Motor neuron (in vitro differentiated cells): ENCODE data around the gene CCT8. TPM values are rescaled to one million over a fixed set of nuclear protein-coding genes. Genes with fewer than 3 reads are reported as not detected.
"Not testable (repeated sequence)": the region's sequence is repeated elsewhere in the genome, so short reads cannot be mapped to it uniquely, and the experiment has no call there.

Source experiments
- ATAC-seq, 8 experiments: fragments of 200-7000 bp; cut with Tn5 transposase; replicated peaks in 6 of 8; 2 replicates each; pipeline ENCODE4 v1.8.0; 2021; ENCODE audit warnings: mild to moderate bottlenecking in 8 of 8, moderate library complexity in 8 of 8
- H3K27ac ChIP-seq, 2 donors: fragments of 250-450 bp; sonication (Bioruptor Pico); 2 replicates each; pipeline ENCODE4 v1.9.0; 2021; ENCODE audit warnings: antibody characterized with exemption in 2 of 2, mild to moderate bottlenecking in 2 of 2, moderate library complexity in 1 of 2
- H3K4me1 ChIP-seq, 2 donors: fragments of 250-450 bp; sonication (Bioruptor Pico); replicated peaks in 1 of 2; 2 replicates each; pipeline ENCODE4 v1.6.1; 2021; ENCODE audit warnings: antibody characterized with exemption in 2 of 2, mild to moderate bottlenecking in 2 of 2, moderate library complexity in 1 of 2
- H3K4me3 ChIP-seq, 5 donors: fragments of 250-450 bp; sonication (Bioruptor Pico); 2 replicates each; pipeline ENCODE4 v1.9.0; 2021; ENCODE audit warnings: antibody characterized with exemption in 5 of 5, mild to moderate bottlenecking in 5 of 5, moderate library complexity in 4 of 5
- WGBS, 10 experiments: fragments of 450-650 bp; shearing (Covaris generic); methylation state at CpG; one replicate each; pipeline ENCODE4 v1.0.0; 2022; 5-methylcytosine and 5-hydroxymethylcytosine counted together
- in situ Hi-C, 9 experiments: fragments of 400-800 bp; cut with MboI; loops; one replicate each; pipeline ENCODE4 v1.15.0; 2021; ENCODE audit warnings: low sequenced_read_pairs in 9 of 9, low pct_unique_long_range_greater_than_20kb in 2 of 9; ENCODE audit not compliant: unreplicated experiment in 9 of 9
- total RNA-seq, 8 experiments: library from RNA; unstranded; fragments of 300-600 nt; gene quantifications; 2 replicates each; pipeline versions ENCODE4 v1.2.3 to v1.2.4, GENCODE V29; 2022

CCT8 gene
- total RNA-seq, 8 experiments from 2014 or later: 129 to 248 (median 201) TPM

DNA sequence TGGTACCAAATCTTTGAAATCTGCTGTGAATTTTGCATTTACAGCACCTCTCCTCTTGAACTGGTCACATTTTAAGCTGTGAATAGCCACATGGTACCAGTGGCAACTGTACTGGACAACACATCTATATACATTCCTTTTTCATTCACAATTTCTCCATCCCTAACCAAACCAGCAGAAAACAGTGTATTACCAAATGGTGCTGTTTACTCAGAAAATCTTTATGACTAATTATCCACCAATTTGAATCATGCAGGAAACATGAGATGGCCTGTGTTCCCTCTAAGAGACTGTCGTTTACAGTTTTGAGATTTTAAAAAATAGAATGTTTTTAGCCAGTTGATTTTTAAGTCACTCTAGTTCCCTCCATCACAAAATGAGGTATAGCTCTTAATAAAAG, 17.6 kb upstream of the CCT8 start:
- WGBS, 10 experiments: 11 to 100% (median 75%) methylated on average over 1 of the region's 1 CpG; no CpG with 5 or more reads in 1 of the 10 experiments
- ATAC-seq: peak in 1 of 8 experiments; percentile 12
- no peak overlapping the region for H3K27ac ChIP-seq
- in situ Hi-C loops: loop anchor here in 4 of 9 experiments (10.0 to 25.0 kb wide), 3 partner anchors 246 to 1996 kb away; no protein-coding TSS in a partner anchor
- H3K4me3 ChIP-seq: no peak overlapping the region
- no peaks in the 10 kb centered on the region for H3K4me1 ChIP-seq

DNA sequence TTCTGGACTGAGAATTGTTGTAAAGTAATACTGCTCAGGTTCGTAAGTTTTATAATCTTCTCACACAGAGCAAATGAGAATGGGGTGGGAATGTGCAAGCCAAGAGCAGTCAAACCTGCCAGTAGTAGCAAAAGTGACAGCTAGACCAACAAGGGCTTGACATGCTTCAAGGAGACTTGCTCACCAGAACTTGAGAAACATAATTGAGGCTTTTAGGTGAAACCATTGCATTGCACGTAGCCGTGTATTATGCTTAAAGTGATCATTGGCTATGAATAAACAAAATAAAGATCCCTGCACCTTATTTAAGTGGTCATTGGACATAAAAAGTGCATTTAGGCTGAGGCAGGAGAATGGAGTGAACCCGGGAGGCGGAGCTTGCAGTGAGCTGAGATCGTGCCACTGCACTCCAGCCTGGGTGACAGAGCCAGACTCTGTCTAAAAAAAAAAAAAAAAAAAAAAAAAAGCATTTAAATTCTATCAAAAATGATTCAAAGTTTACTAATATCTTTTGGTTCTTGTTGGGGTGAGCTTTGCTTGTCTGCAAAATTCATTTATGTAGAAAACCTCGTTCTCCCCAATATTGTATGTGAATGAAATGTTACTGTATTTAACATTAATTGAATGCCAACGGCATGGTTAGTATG, 11.8 kb upstream of the CCT8 start:
- 65 to 100% (median 88%) methylated on average over 2 to 8 of the region's 8 CpGs for WGBS, 10 experiments
- no peak for ATAC-seq
- Histone ChIP-seq H3K27ac (no peak overlapping the region), H3K4me3 (no peak overlapping the region), H3K4me1 (peaks cover 0 to 3% of the 10 kb centered on the region in 2 donors)
- in situ Hi-C loops: loop anchor here in 4 of 9 experiments (10.0 to 25.0 kb wide), 3 partner anchors 252 to 2002 kb away; no protein-coding TSS in a partner anchor

DNA sequence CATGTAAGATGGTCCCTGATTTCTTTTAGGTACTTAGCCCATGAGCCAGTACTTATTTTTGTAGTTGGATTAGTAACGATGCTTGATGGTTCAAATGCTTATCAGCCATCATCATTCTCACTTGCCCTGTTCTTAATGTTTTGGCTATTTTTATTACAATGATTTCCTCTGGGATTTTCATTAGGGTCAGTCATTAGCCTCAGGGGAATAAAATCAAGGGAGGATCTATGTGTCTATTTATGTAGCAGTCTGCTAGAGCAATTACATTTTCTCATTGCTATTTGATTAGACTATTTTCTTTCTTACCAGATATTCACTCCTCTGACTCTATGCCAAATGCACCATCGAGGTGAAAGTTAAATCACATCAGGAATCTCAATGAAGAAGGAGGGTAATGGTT, 10.9 kb upstream of the CCT8 start:
- in situ Hi-C loops: loop anchor here in 4 of 9 experiments (10.0 to 25.0 kb wide), 3 partner anchors 253 to 2003 kb away; no protein-coding TSS in a partner anchor
- no peak for ATAC-seq
- WGBS, 10 experiments: 33 to 95% (median 76%) methylated on average over 1 to 2 of the region's 2 CpGs; no CpG with 5 or more reads in 2 of the 10 experiments

DNA sequence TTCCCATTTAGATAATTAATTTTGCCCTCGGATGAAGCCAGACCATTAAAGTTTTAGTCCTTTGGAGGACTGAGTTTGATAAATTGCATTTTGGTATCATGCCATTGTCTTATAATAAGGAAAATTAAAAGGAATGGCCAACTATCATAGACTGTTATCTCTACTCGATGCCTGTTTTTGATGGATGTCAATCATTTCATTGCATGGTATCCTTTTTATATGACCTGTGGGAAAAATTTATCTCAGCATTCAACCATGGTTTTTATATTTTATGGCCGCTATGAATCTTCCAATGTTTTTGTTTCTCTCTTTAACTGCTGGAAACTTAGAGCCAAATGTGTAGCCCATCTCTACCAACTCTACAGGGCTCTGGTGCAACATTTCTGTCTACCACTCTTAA, 9.9 kb upstream of the CCT8 start:
- WGBS, 10 experiments: 69 to 100% (median 86%) methylated on average over 2 to 3 of the region's 3 CpGs; no CpG with 5 or more reads in 1 of the 10 experiments
- in situ Hi-C loops: loop anchor here in 4 of 9 experiments (10.0 to 25.0 kb wide), 3 partner anchors 254 to 2004 kb away; no protein-coding TSS in a partner anchor
- no peak for ATAC-seq
- Histone ChIP-seq H3K4me3 (no peak overlapping the region), H3K27ac (no peak overlapping the region), H3K4me1 (peaks cover 3 to 7% of the 10 kb centered on the region in 2 donors)

More for the DNA sequence above, 10.9 kb upstream of the CCT8 start:
- Histone ChIP-seq H3K27ac (no peak overlapping the region), H3K4me3 (no peak overlapping the region), H3K4me1 (peaks cover 2 to 3% of the 10 kb centered on the region in 2 donors)

DNA sequence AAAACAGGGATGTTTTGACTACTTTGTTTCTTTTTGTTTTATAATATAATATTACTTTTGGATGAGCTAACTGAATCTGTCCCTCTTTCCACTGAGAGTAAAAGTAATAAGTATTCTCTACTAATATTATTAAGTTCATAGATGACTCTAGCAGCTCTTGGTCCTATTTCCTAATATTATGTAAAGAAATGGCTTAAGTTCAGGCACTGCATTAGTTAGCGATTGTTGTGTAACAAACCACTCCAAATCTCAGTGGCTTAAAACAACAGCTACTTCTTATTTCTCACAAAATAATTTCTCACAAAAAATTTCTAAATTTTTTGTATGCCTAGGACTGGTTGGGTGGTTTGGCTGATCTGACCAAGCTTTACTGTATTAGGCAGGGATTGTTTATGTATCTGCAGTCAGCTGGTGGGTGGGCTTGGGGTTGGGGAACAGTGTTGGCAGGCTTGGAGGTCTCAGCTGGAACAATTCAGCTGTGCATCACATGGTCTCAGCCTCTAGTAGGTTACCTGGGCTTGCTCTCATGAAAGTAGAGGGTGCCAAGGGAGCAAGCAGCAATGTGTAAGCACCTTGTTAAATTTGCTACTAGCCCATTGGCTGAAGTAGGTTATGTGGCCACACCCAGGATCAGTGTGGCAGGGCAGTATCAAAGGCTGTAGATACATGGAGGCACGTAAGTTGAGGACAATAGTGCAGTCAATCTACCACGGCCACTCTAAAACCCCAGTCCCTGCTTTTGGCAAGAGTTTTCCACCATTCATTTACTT, 8.8 kb upstream of the CCT8 start:
- WGBS, 10 experiments: 67 to 100% (median 97%) methylated on average over 1 to 3 of the region's 3 CpGs; no CpG with 5 or more reads in 4 of the 10 experiments
- in situ Hi-C loops: loop anchor here in 4 of 9 experiments (10.0 to 25.0 kb wide), 3 partner anchors 255 to 2005 kb away; no protein-coding TSS in a partner anchor
- Histone ChIP-seq H3K4me3 (no peak overlapping the region), H3K27ac (no peak overlapping the region), H3K4me1 (peaks cover 3 to 7% of the 10 kb centered on the region in 2 donors)
- ATAC-seq: no peak

DNA sequence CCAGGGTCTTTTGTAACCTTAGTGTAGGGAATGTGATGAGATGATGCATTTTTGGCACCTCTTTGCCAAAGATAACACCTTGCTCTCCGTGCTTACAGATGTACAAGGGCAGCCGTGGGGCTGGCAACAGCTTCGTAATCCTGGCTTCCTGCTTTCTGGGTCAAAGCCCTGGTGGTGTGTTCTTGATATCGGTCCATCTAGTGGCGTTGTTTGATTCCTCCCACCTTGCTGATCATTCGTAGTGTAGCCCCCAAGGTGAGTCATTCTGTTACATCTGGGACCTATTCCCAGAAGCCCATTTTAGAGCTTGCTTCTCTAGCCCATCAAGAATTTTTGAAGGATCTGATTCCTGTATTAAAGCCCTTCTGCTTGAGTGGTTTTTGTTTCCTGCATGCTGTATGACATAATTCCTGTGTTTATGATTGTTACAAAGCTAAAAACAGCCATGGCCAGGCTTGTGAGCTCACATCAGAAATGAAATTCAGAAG, 7.0 kb upstream of the CCT8 start:
- in situ Hi-C loops: loop anchor here in 4 of 9 experiments (10.0 to 25.0 kb wide), 3 partner anchors 257 to 2007 kb away; no protein-coding TSS in a partner anchor
- ATAC-seq: peak in 5 of 8 experiments; percentile 16 to 36 (median 21)
- H3K4me3 ChIP-seq: no peak overlapping the region
- H3K27ac ChIP-seq: no peak overlapping the region
- H3K4me1 ChIP-seq: peaks cover 3 to 7% of the 10 kb centered on the region in 2 donors
- WGBS, 10 experiments: 78 to 94% (median 84%) methylated on average over 1 to 6 of the region's 6 CpGs; no CpG with 5 or more reads in 4 of the 10 experiments

DNA sequence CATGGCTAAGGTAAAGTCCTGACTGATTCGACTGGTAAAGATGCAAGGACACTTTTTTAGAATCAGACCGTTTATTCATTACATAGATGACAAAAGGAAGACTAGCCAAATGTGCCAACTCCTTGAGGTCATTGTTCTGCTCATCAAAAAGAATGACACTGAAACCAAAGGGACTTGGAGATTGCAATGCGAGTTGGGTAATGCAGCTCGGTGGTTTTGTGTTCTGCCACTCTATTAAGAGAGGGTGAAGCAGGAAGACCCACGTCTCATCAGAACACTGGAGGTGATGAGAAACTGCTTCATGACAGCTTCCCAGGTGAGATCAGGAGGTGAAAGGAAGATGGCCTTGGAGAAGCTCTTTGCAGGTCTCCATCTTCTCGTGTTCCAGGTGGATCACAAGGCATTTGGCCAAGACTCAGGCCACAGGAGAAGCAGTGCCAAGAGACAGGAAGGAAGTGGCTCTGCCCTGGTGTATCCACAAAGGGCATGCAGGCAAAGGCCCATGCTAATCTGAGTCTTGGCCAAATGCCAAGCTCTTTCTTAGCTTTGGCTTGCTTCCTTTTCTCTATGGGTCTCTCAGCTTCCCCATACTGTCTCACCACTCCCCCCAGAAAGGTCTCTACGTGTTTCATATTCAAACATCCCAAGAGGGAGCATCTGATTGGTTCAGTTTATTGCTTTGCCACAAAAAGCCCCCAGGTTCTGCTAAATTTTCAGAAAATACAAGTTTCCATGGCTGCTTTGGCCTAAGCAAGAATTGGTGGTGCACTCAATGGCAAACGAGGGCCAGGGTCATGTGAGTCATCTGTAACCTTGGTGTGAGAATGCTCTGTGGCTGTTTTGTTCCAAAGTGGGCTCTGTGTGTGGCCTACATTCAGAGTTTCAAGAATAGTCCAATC, 5.7 kb upstream of the CCT8 start:
- peak in 3 of 8 experiments; percentile 35 to 72 (median 47) for ATAC-seq
- in situ Hi-C loops: loop anchor here in 3 of 9 experiments (25.0 kb wide), 2 partner anchors 258 to 2008 kb away; no protein-coding TSS in a partner anchor
- Histone ChIP-seq H3K27ac (no peak overlapping the region), H3K4me1 (peaks cover 1 to 7% of the 10 kb centered on the region in 2 donors), H3K4me3 (no peak overlapping the region)
- WGBS, 10 experiments: 43 to 100% (median 67%) methylated on average over 1 to 6 of the region's 8 CpGs; no CpG with 5 or more reads in 1 of the 10 experiments

DNA sequence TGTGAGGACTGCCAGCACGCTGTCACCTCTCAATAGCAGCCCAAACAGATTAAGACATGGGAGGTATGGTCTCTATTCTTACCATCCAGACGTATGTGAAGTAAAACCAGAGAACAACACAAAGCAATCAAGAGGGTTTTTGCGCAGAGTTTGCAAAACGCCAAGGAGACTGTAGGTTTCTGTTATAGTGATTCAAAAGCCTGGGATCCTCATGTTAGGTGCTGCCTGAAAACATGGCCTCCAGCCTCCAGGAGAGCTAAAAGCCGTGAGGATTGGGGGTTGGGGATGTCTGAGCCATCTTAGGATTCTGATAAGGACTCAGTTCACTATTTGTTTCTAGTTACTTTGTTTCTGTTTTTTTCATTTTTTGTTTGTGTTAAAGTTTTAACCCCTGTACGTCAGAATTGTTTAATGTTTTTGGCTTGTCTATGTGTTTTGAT, 4.2 kb upstream of the CCT8 start:
- peaks cover 0 to 7% of the 10 kb centered on the region in 2 donors for H3K4me1 ChIP-seq
- peak in 1 of 8 experiments; percentile 3 for ATAC-seq
- H3K27ac ChIP-seq: no peak overlapping the region
- in situ Hi-C loops: loop anchor here in 3 of 9 experiments (25.0 kb wide), 2 partner anchors 260 to 2010 kb away; no protein-coding TSS in a partner anchor
- H3K4me3 ChIP-seq: no peak overlapping the region
- 43 to 100% (median 85%) methylated on average over 2 to 6 of the region's 6 CpGs; no CpG with 5 or more reads in 1 of the 10 experiments for WGBS, 10 experiments

DNA sequence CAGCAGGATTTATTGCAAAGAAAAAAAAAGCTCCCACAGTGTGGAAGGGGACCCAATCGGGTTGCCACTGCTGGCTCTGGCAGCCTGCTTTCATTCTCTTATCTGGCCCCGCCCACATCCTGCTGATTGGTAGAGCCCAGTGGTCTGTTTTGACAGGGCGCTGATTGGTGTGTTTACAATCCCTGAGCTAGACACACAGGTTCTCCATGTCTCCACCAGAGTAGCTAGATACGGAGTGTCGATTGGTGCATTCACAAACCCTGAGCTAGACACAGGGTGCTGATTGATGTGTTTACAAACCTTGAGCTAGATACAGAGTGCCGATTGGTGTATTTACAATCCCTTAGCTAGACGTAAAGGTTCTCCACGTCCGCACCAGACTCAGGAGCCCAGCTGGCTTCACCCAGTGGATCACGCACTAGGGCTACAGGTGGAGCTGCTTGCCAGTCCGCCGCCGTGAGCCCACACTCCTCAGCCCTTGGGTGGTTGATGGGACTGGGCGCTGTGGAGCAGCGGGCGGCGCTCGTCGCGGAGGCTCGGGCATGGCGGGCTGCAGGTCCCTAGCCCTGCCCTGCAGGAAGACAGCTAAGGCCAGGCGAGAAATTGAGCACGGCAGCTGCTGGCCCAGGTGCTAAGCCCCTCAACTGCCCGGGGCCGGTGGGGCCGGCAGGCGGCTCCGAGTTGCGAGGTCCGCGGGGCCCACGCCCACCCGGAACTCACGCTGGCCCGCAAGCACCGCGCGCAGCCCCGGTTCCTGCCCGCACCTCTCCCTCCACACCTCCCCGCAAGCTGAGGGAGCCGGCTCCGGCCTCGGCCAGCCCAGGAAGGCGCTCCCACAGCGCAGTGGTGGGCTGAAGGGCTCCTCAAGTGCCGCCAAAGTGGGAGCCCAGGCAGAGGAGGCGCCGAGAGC, 3.5 kb upstream of the CCT8 start:
- not testable (repeated sequence) for H3K4me1 ChIP-seq, H3K4me3 ChIP-seq, H3K27ac ChIP-seq
- ATAC-seq: peak in 1 of 8 experiments; percentile 5
- WGBS, 10 experiments: 40 to 100% (median 75%) methylated on average over 1 to 8 of the region's 50 CpGs; no CpG with 5 or more reads in 5 of the 10 experiments
- in situ Hi-C loops: loop anchor here in 3 of 9 experiments (25.0 kb wide), 2 partner anchors 260 to 2010 kb away; no protein-coding TSS in a partner anchor

DNA sequence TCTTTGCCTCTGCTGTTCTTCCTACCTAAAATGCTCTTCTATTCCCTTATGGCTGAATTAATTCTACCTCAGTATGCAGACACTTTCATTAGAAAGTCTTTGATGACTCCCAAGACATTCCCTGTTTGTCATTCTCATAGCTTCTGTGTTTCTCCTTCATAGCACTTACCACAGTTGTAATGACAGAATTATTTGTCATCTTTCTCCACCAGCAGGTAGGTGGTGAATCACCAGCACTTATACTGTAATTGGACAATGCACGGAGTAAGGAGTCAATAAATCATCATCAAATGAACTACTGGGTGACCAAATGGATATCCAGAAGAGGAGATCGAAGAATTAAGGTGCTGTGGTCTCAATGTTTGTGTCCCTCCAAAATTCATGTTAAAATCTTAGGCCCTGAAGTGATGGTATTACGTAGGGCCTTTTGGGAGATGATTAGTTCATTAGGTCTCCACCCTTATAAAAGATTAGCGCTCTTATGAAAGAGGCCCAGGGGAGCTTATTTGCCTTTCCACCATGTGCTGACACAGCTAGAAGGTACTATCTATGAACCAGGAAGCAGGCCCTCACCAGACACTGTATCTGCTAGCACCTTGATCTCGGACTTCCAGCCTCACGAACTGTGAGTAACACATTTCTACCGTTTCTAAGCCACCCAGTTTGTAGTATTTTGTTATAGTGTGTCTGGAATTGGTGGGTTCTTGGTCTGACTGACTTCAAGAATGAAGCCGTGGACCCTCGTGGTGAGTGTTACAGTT, 2.4 kb upstream of the CCT8 start:
- in situ Hi-C loops: loop anchor here in 3 of 9 experiments (25.0 kb wide), 2 partner anchors 261 to 2011 kb away; no protein-coding TSS in a partner anchor

More for the DNA sequence above, 2.4 kb upstream of the CCT8 start:
- 44 to 100% (median 74%) methylated on average over 1 to 8 of the region's 9 CpGs for WGBS, 10 experiments
- peaks cover 11 to 19% of the 10 kb centered on the region in 2 donors for H3K4me1 ChIP-seq
- H3K4me3 ChIP-seq: no peak overlapping the region
- peak in 1 of 8 experiments; percentile 4 for ATAC-seq
- no peak overlapping the region for H3K27ac ChIP-seq
